Left lung (tissue), 10 donors: Measurements from ENCODE around the gene KCNG2. TPM values are rescaled to one million over a fixed set of nuclear protein-coding genes. Genes with fewer than 3 reads are reported as not detected.

Experiments used
- ATAC-seq: fragments of 200-7000 bp; cut with Tn5 transposase; one replicate; pipeline ENCODE4 v1.9.1; 2020; ENCODE audit warnings: moderate library complexity
- DNase-seq, 4 donors: peaks; one replicate each; pipeline ENCODE4 v3.0.0-alpha.2; 2013 to 2020
- H3K27ac ChIP-seq, 2 donors: fragments of 200-600 bp; sonication (generic) in 1 of 2; one replicate each; pipeline versions ENCODE4 v1.5.0 to v1.8.0; 2020 to 2021
- H3K27me3 ChIP-seq, 2 donors: fragments of 200-600 bp; sonication (generic) in 1 of 2; one replicate each; pipeline versions ENCODE4 v1.5.0 to v1.8.0; 2020 to 2021
- H3K36me3 ChIP-seq, 2 donors: fragments of 200-600 bp; sonication (generic) in 1 of 2; one replicate each; pipeline versions ENCODE4 v1.5.0 to v1.8.0; 2020 to 2021
- H3K4me1 ChIP-seq, 2 donors: fragments of 200-600 bp; one replicate each; pipeline ENCODE4 v1.8.0; 2021
- H3K4me3 ChIP-seq, 2 donors: fragments of 200-600 bp; sonication (generic) in 1 of 2; one replicate each; pipeline versions ENCODE4 v1.5.0 to v1.8.0; 2020 to 2021; ENCODE audit warnings: mild to moderate bottlenecking in 1 of 2
- H3K9me3 ChIP-seq, 2 donors: fragments of 200-600 bp; sonication (generic) in 1 of 2; one replicate each; pipeline versions ENCODE4 v1.5.0 to v1.8.0; 2020 to 2021
- intact Hi-C, 2 donors: fragments of 100-400 bp; cut with DNase I; formaldehyde crosslinking; loops; one replicate each; pipeline versions ENCODE4 v1.11.2 to v1.14.2; 2022
- polyA plus RNA-seq, 6 donors: library from polyadenylated mRNA; unstranded; fragments of 120-200 nt; gene quantifications; one replicate each; pipeline ENCODE4 v1.2.1, GENCODE V29; 2013; ENCODE audit not compliant: insufficient read length in 6 of 6
- total RNA-seq, 2 donors: library from RNA; stranded (reverse); fragmentation: NEBNext Ultra II Directional; extraction: Animal tissue kit (Norgen Biotek cat#: 25700); gene quantifications; one replicate each; pipeline ENCODE4 v1.2.1, GENCODE V29; 2021
- TF ChIP-seq, protein P1 (sequence below), 2 donors: fragments of 200-600 bp; sonication (generic) in 1 of 2; IDR thresholded peaks; one replicate each; pipeline versions ENCODE4 v1.5.0 to v1.8.0; 2021; ENCODE audit warnings: antibody characterized with exemption in 2 of 2
- donor health status: DM: no; HTN: yes; CAD: no.
- donor health status: DM: no; HTN: no; CAD: no.

KCNG2 gene
- total and polyA plus RNA-seq, 8 donors = 0.17 to 1.1 (median 0.31) TPM

DNA sequence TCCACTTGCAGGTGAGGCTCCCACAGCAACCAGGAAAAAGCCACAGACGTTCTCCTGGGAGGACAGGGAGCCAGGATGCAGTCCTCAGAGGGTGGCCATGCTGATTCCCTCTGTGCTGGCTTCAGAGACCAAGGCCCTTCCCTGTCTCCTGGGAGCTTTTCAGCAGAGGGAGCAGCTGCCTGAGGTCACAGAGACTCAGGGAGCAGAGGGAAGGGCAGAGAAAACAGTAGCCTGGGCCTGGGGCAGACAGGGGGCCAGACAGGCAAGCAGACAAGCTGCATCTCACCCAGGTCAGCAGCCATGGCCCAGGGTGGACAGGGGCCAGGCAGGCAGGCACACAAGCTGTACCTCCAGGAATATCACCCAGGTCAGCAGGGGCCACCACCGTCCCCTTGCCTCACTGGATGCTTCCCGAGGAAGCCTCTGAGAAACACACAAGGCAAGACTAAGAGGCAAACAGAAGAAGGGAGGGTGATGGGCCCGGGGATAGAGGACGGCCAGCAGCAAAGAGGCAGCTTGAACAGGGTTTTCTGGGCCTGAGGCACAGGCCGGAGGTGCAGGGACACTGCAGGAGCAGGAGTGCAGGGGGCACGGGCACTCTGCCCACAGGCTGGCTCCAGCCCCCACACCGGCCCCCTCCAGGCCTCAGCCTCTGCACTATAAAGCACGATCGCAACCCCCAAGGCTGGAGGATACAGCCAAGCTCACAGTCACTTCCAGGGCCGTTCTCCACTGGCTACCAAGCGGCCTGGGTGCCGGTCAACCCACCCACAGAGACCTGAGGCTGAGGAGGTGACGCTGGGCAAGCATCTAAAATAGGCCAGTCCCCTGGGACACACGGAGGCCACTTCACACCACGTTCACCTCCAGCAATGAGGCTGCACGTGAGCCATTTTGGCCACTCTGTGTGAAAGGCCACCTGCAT is 147.6 kb downstream of the KCNG2 start:
- Histone ChIP-seq H3K27me3 (no peaks in the 10 kb centered on the region), H3K27ac (no peak overlapping the region), H3K9me3 (no peaks in the 10 kb centered on the region), H3K4me3 (no peak overlapping the region), H3K36me3 (peaks cover 4 to 40% of the 10 kb centered on the region in 2 donors), H3K4me1 (peaks cover 30 to 38% of the 10 kb centered on the region in 2 donors)
- TF ChIP-seq, protein P1, sequence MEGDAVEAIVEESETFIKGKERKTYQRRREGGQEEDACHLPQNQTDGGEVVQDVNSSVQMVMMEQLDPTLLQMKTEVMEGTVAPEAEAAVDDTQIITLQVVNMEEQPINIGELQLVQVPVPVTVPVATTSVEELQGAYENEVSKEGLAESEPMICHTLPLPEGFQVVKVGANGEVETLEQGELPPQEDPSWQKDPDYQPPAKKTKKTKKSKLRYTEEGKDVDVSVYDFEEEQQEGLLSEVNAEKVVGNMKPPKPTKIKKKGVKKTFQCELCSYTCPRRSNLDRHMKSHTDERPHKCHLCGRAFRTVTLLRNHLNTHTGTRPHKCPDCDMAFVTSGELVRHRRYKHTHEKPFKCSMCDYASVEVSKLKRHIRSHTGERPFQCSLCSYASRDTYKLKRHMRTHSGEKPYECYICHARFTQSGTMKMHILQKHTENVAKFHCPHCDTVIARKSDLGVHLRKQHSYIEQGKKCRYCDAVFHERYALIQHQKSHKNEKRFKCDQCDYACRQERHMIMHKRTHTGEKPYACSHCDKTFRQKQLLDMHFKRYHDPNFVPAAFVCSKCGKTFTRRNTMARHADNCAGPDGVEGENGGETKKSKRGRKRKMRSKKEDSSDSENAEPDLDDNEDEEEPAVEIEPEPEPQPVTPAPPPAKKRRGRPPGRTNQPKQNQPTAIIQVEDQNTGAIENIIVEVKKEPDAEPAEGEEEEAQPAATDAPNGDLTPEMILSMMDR (IDR thresholded peaks at IDR 0.05) = no peak
- DNase-seq = peak in 1 of 4 donors; percentile 26
- ATAC-seq = no peak
- intact Hi-C loops = no loop called here

DNA sequence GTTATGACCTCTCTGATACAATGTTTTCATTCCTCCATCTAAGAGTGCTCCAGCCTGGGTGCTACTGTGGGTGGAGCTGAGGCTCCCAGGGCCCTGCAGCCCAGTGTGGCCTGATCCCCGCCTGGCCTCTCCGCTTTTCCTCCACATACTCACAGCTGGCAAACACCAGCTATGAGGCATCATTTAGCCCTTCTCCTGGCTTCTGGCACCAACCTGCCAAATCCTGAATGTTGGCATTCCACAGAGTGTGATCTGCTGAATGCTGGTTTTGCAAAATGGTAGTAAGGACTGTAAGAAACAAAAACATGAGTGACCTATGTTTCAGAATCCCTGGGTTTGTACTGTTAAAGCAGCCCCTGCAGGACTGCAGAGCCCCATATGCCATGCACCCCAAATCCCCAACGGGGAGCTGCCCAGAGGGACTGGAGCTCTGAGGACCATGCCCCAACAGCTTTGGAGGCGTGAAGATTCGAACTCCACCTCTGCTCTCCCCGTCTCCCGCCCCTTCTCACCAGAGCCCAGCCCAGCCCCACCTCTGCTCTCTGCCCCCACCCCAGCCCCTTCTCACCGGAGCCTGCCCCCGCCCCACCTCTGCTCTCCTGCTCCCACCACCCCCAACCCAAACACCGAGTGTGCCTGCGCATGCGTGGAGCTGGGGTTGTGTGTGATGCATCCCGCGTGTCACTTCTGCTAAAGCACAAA is 149.5 kb downstream of the KCNG2 start:
- TF ChIP-seq, protein P1 (IDR thresholded peaks at IDR 0.05) = no peak
- Histone ChIP-seq H3K36me3 (peaks cover 4 to 22% of the 10 kb centered on the region in 2 donors), H3K27ac (no peak overlapping the region), H3K4me1 (peaks cover 31 to 47% of the 10 kb centered on the region in 2 donors), H3K9me3 (no peaks in the 10 kb centered on the region), H3K27me3 (peaks cover 0 to 4% of the 10 kb centered on the region in 2 donors), H3K4me3 (no peak overlapping the region)
- ATAC-seq (peak; percentile 60), DNase-seq (peak in 1 of 4 donors; percentile 59)
- intact Hi-C loops = no loop called here

DNA sequence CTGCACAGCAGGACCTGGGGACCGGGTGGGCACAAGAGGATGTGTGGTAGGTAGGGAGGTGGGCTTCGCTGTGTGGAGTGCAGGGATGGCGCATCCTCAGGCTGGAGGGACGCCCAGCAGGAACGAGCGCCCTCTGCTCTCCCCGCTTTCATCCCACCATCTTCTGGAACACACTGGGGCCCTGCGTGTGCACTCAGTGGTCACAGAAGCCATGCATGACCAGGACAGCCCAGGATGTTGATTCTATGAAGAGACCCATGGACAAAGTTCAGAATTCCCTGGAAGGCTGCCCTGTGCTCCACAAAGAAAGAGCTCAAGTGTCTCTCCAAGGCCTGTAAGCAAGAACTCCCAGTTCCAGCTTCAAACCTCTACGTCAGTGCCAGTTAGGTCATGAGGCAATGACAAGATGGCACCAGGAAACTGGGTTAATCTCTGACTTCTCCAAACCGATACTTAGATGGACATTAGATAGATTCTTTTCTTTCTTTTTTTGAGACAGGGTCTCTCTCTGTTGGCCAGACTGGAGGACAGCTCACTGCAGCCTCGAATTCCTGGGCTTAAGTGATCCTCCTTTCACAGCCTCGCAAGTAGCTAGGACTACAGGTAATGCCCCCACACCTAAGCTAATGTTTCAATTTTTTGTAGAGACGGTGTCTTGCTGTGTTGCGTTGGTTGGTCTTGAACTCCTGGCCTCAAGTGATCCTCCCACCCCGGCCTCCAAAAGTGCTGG is 150.3 kb downstream of the KCNG2 start:
- H3K9me3 ChIP-seq = no peaks in the 10 kb centered on the region
- intact Hi-C loops = no loop called here
- H3K4me3 ChIP-seq = no peak overlapping the region
- DNase-seq (peak in 1 of 4 donors; percentile 31), ATAC-seq (no peak)
- H3K27me3 ChIP-seq = peaks cover 0 to 7% of the 10 kb centered on the region in 2 donors
- H3K4me1 ChIP-seq = peaks cover 31 to 48% of the 10 kb centered on the region in 2 donors
- TF ChIP-seq, protein P1 (IDR thresholded peaks at IDR 0.05) = no peak
- H3K27ac ChIP-seq = no peak overlapping the region
- peaks cover 2 to 13% of the 10 kb centered on the region in 2 donors for H3K36me3 ChIP-seq

DNA sequence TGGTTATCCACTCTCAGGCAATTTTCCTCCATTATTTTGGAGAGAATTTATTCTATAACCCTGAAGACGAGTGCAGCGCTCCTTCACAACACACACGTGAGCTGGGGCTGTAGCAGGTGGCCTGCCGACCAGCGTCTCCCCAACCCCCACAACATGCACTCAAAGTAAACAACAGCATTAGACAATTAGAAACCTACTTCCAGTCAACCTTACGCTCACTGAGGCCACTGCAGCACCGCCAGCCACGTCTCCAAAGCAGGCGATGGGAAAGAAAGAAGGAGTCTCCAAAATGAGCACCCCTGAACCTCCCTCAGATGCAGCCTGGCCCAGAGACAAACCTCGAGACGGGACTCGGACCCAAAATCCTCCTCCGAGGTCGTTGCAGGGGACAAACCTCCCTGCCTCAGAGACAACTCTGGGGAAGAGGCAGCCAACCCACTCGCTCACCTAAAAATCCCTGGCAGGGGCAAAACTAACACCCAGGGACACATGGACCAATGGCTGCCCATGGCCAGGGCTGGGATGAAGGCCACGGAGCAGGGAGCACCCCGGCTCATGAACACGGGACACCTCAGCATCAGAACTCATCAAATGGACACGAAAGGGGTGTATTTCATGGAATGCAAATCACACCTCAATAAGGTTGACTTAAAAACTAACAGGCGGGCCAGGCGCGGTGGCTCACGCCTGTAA is 151.1 kb downstream of the KCNG2 start:
- DNase-seq (peak in 1 of 4 donors; percentile 30), ATAC-seq (no peak)
- Histone ChIP-seq H3K27ac (no peak overlapping the region), H3K9me3 (no peaks in the 10 kb centered on the region), H3K4me1 (peaks cover 31 to 48% of the 10 kb centered on the region in 2 donors), H3K36me3 (peaks cover 0 to 9% of the 10 kb centered on the region in 2 donors), H3K4me3 (peak overlapping the region in 1 of 2 donors; percentile 54), H3K27me3 (peaks cover 0 to 7% of the 10 kb centered on the region in 2 donors)
- intact Hi-C loops = no loop called here
- TF ChIP-seq, protein P1 (IDR thresholded peaks at IDR 0.05) = no peak

Other genes with a start within 250 kb of the KCNG2 start
- gene CTDP1, start 118.1 kb upstream of the KCNG2 start, total RNA-seq = 10 to 100 TPM; 18.5 to 24.4 TPM
- gene CTDP1, start 118.1 kb upstream of the KCNG2 start, polyA plus RNA-seq = 10 to 100 TPM in 3 of 6 donors, 1 to 10 TPM in 3; 8.4 to 12.3 (median 10.1) TPM
- gene SLC66A2, start 153.7 kb downstream of the KCNG2 start, total RNA-seq = 10 to 100 TPM; 44.8 to 69.8 TPM
- gene SLC66A2, start 153.7 kb downstream of the KCNG2 start, polyA plus RNA-seq = 10 to 100 TPM; 17.3 to 25.5 (median 22.9) TPM
- 10 to 100 TPM; 23.1 to 38.5 TPM for gene HSBP1L1, start 166.7 kb downstream of the KCNG2 start, total RNA-seq
- gene HSBP1L1, start 166.7 kb downstream of the KCNG2 start, polyA plus RNA-seq = 10 to 100 TPM; 21.7 to 28.3 (median 26.5) TPM
- 100 to 1,000 TPM in 1 of 2 donors, 10 to 100 TPM in 1; 82.7 to 106 TPM for gene TXNL4A, start 190.6 kb downstream of the KCNG2 start, total RNA-seq
- gene TXNL4A, start 190.6 kb downstream of the KCNG2 start, polyA plus RNA-seq = 10 to 100 TPM; 54.7 to 86.5 (median 64.2) TPM
- 10 to 100 TPM; 18.7 to 25.1 TPM for gene RBFA, start 236.5 kb downstream of the KCNG2 start, total RNA-seq
- gene RBFA, start 236.5 kb downstream of the KCNG2 start, polyA plus RNA-seq = 10 to 100 TPM; 38.1 to 47.4 (median 40.9) TPM